Motor neuron (in vitro differentiated cells): ENCODE measurements around the gene FKBP14. TPM values are rescaled to one million over a fixed set of nuclear protein-coding genes. Genes with fewer than 3 reads are reported as not detected.

ENCODE experiments used
- total RNA-seq, 8 experiments: library from RNA; unstranded; fragments of 300-600 nt; gene quantifications; 2 replicates each; pipeline versions ENCODE4 v1.2.3 to v1.2.4, GENCODE V29; 2022

The FKBP14 gene
- total RNA-seq, 8 experiments from 2014 or later, result 5.1 to 39.3 (median 18.5) TPM

Other genes with a start within 250 kb of the FKBP14 start
- 1 to 10 TPM in 5 of 8 experiments, under 1 TPM in 3; 0.18 to 5.4 (median 2.2) TPM for gene WIPF3, start 220.2 kb downstream of the FKBP14 start, total RNA-seq
- gene SCRN1, start 36.9 kb downstream of the FKBP14 start, total RNA-seq, result 100 to 1,000 TPM in 4 of 8 experiments, 10 to 100 TPM in 4; 18.1 to 162 (median 106) TPM
- 10 to 100 TPM in 7 of 8 experiments, 1 to 10 TPM in 1; 7.7 to 35.3 (median 24.7) TPM for gene PLEKHA8, start 1.7 kb upstream of the FKBP14 start, total RNA-seq
- gene MTURN, start 108.3 kb upstream of the FKBP14 start, total RNA-seq, result 100 to 1,000 TPM in 1 of 8 experiments, 10 to 100 TPM in 7; 18.1 to 121 (median 40.8) TPM